GM19238 (cell line): ENCODE results near the gene TNIK.
"Not testable (repeated sequence)": the region's sequence is repeated elsewhere in the genome, so short reads cannot be mapped to it uniquely, and the experiment has no call there.

Source experiments
- DNase-seq: peaks from one replicate; pipeline ENCODE4 v3.0.0; 2011; ENCODE audit warnings: low spot score; ENCODE audit not compliant: insufficient read length

TNIK gene

DNA sequence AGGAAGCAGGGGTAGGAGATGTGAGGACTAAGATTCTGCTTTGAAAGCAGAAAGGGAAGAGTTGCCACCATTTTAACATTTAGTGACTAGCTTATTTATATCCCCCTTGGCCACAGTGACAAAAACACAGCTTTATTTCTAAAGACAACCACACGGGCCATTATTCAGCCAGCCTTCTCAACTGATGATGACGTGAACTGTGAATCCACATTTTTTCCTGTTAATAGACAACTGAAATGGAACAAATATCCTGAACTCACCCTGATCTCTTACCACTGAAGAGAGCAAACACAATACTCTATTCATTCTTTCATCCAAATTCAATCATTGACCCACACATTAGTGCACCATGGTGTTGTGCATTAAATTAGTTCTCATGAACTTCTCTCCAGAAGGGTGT, 145.1 kb downstream of the TNIK start:
- DNase-seq, result no peak

DNA sequence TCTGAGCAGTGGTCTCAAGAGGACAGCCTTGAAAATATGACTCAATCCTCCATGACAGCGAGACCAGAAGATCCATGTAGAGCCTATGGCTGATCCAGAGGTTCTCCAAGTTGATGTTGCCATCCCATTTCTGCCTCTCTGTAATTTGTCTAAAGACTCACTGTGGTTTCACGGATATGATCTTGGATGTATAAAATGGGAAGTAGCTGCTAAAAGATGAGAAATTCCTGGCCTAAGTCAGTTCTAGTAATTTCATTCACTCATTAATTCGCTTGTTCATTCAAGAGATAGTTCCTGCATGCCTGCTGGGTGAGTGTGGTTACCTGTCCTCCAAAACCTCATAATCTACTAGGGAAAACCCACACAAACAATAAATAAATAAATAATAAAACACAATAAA, 145.9 kb downstream of the TNIK start:
- no peak for DNase-seq

DNA sequence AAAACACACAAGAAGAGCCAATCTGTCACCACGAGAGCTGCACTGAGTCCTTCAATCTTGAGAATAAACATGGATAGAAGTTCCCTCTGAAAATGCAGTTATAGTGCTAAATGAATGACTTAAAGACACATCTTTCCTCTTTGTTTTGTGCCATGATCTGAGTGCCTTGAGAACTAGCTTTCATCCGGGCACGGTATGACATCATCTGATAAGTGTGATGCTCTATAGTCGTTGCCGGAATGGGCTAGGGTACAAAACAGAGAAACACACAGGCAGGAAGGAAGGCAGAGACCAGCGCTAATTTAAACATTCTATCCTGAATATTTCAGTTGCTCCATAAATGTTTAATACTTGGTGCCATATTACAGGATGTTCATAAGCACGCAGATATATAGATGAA, 146.5 kb downstream of the TNIK start:
- no peak for DNase-seq

DNA sequence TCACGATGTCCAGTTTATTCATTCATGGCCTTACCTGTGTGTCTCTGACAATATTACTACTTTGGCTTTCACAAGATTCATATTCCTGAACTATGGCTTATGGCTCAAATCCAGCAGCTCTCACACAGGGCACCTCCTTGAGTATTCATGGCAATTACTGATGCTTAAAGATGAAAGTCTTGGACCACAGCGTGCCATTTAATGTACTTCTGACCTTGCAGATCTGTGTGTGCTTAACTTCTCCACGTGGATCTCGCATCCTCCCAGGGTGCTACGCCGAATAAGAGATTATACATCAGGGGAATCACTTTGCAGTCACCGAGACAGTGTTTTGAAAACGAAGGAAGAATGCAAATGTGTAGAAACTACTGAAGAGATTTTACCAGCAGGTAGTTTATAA, 147.5 kb downstream of the TNIK start:
- DNase-seq, result no peak

DNA sequence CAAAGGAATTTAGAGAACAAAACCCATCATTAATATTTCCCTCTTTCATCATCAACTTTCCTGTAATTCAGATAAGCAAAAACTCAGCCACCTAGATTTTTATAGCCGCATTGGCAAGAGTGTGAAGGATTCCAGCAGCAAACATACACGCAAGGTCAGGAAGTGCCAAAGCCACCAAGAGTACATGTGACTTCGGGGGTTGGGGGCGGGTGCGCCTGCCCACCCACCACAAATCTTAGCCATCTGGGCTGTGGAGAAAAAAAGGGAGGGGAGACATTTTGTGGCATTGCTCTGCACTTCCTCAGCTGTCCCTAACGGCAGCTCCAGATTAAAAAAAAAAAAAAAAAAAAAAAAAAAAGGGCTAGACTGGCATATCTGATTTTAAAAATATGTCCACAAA, 148.4 kb downstream of the TNIK start:
- no peak for DNase-seq

DNA sequence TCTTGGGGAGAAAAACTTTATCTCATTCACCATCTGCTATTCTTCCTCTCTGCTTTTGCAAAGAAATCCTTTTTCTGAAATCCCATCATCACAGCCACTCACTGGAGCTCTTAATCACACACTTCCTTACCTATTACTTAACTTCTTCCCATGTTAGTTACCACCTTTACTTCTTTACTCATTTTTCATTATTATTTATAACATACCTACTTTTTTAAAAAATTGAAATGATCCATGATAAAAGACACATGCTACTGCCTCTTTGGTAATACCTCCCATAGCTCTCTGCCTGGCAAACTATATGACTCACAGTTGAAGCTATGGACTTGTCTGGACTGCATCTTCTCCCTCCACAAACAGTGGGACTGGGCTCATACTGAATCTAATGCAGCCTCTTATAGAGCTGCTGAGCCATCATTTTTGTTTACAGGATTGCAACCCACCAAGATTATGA, 150.3 kb downstream of the TNIK start:
- no peak for DNase-seq

DNA sequence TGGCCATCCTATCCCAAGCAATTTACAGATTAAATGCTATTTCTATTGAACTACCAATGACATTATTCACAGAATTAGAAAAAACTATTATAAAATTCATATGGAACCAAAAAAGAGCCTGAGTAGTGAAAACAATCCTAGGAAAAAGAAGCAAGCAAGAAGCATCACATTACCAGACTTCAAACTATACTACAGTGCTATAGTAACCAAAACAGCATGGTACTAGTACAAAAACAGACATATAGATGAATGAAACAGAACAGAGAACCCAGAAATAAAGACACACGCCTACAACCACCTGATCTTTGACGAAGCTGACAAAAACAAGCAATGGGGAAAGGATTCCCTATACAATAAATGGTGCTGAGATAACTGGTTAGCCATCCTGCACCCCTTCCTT, 152.2 kb downstream of the TNIK start:
- DNase-seq, result no peak

DNA sequence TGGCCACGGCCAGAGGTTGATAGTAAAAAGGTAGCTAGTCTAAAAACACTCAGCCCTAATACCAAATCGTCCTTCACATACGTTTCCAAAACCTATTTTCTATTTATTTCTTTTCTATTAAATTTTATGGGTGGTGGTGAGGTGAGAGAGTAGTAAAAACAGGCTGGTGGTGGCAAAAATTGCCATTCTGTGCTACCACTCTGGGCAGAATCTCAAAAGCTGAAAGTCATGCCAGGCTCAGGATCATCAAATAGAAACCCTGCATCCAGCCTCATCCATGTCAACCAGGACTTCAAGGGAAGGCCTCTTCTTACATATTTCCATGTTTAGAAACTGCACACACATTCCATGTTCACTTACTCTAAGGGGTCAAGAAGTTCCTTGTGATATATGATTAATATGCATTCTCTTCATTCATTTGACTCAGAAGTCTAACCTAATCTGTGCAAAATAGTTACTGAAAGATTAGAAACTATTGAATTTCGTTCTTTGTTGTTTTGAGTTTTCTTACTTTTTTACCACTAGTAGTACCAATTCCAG, 153.1 kb downstream of the TNIK start:
- no peak for DNase-seq

DNA sequence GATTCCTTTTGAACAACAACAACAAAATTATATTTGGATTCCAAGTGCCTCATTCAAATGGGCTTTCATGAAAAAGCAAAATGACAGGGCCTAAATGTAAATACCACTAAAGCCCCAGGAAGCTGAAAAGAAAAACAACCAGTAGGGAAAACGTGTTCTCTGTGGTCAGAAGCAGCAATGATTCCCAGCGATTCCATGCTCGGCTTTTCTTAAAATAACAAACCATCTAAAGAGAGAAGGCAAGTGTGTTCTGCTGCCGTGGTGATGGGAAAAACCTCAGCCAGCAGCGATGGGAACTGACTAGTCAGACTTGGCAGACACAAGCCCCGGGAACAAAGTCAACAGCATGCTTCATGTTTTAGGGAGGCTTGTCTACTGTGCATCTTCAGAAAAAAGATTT, 153.6 kb downstream of the TNIK start:
- no peak for DNase-seq

DNA sequence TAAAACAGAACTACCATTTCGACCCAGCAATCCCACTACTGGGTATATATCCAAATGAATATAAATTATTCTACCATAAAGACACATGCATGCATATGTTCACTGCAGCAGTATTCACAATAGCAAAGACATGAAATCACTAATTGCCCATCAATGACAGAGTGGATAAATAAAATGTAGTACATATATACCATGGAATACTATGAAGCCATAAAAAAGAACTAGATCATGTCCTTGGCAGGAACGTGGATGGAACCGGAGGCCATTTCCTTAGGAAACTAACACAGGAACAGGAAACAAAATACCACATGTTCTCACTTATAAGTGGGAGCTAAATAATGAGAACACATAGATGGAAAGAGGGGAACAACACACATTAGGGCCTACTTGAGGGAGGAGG, 154.4 kb downstream of the TNIK start:
- DNase-seq, result not testable (repeated sequence)

DNA sequence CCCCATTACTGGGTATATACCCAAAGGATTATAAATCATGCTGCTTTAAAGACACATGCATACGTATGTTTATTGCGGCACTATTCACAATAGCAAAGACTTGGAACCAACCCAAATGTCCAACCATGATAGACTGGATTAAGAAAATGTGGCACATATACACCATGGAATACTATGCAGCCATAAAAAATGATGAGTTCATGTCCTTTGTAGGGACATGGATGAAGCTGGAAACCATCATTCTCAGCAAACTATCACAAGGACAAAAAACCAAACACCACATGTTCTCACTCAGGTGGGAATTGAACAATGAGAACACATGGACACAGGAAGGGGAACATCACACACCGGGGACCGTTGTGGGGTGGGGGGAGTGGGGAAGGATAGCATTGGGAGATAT, 155.7 kb downstream of the TNIK start:
- not testable (repeated sequence) for DNase-seq

DNA sequence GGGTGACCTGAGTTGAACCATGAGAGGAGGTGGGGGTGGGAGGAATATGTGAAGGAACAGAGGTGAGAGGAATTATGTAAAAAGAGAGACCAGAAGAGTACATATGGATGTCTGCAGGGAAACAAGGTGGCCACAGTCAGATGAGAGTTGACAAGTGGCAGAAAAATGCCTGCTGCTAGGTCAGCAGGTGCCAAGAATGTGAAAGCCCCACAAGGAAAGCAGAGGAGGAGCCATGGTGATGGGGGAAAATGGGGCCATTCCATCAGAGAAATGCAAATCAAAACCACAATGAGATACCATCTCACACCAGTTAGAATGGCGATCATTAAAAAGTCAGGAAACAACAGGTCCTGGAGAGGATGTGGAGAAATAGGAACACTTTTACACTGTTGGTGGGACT, 156.2 kb downstream of the TNIK start:
- DNase-seq, result not testable (repeated sequence)

DNA sequence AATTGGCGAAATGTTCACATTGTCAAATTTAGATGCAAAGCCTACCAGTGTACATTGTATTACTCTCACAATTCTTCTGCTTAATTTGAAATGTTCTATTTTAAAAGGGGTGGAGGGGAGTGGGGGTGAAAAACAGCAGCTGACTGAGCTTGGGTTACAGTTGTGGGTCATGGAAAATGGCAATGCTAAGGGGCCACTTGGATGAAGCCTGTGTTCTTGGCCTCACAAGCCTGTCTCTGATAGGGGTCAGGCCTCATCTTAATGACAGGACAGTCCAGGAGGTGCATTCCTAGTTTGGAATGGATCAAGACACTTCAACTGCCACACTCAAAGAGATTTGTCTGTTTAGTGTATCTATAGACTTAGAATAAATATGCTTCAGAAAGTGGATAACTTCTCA, 158.2 kb downstream of the TNIK start:
- no peak for DNase-seq

DNA sequence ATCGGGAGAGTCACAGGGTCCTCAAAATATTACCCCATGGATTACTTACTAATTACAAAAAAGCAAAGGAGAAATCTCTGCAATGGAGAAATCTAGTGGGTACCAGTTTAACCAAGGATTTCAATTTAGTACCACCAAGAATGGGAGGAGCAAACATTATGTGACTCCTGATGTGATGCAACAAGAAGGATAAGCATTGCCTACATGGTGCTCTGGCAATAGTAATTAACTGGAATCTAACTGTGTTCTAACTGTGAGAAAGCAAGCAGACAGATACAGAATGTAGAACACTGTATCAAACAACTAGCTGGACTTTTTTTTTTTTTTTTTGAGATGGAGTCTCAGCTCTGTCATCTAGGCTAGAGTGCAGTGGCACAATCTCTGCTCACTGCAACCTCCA, 159.2 kb downstream of the TNIK start:
- DNase-seq, result no peak

DNA sequence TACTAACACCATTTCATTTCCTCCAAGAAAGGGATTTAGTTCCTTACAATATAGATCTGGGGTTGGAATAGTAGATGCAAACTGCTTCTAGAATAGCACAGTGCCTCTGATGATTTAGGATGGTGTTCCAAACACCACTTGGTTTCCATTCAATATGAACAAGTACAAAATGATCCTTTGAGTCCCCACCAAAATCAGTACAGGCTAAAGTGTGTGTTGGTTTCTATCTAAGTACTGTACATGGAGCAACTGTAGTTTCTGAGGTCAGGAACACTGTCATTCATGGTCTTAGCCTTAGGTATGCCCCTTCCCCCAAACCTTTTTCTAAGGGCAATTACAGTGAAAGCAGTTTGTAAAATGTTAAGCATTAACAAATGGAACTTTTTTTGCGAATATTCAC, 162.3 kb downstream of the TNIK start:
- DNase-seq, result no peak

DNA sequence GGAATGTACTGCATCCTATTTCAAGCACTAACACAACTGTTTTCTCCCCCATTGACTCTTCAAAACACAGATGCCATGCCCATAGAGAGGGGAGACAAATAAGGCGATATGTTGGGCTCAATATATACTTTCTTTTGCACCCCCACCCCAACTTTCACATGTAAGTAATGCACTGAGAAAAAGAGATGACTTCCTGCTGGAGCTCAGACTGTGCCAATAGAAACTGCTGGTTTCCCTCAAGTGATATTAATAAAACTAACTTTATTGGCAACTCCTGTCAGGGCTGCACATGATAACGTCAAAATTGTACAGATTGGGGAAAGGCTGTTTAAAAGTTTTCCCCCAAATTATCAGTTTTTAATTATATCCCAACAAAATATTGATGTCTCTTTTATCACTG, 163.0 kb downstream of the TNIK start:
- DNase-seq, result no peak

DNA sequence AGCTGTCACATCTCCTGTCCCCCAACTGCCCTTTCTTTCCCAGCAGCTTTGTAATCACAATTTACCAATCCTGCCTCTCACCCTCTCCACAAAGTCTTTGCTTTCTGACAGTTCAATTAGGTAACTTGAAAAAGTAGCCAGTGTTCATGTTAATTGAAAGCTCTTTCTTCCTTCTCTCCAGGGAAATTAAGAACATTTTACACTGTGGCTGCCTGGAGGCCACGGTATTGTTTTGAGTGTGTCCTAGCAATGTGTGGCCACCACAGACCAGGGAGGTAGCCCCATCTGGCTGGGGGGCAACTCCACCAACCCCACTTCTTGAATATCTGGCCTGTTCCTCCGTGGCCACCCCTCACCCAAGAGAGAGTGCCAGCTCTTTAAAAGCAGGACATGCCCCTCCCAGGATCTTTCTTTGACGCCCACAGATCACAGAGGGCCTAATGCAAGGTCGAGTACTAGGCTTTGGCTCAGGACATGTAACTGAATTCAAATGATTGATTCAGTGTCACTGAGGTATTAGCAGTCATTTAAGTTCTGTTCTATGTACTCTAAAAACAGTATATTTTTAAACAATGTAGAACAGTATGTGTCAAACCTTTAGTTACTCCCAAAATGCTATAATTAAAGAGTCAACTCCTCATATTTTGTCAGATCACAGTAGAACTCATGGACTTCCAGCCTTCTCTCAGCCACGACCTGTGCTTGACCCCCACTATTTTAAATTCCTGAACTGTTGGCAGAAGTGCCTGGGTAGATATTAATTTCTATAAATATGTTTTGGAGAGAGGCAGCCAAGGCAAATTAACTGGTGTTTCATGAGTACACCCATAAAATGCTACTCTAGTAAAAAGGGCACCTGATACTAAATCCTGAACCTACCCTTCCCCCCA, 164.5 kb downstream of the TNIK start:
- DNase-seq, result no peak

DNA sequence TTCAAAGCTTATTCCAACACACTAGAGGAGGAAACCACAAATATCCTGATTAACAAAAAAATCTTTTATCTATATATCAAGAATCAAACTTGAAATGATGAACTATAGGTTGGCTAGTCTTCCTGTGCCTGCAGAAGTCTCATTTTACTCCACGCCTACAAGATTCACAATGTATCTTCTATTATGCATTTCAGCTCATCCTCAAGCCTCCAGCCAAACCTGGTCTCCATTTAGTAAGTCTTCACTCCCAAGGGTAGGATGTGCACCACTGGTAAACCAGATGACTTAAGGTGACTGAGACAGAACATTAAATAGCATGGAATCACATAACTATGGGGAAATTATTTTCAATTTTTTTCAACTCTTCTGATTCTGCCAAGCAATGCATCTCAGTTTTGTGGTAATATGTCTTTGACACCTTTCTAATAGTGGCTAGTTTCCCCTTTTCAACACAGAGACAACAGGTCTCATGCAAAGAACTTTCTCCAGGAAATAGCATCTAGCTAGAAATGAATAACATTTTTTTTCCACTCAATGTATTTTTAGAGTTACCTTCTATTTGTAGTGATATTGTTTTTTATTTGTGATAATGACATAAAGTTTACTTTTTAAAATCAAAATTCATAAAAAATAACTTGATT, 166.9 kb downstream of the TNIK start:
- no peak for DNase-seq

DNA sequence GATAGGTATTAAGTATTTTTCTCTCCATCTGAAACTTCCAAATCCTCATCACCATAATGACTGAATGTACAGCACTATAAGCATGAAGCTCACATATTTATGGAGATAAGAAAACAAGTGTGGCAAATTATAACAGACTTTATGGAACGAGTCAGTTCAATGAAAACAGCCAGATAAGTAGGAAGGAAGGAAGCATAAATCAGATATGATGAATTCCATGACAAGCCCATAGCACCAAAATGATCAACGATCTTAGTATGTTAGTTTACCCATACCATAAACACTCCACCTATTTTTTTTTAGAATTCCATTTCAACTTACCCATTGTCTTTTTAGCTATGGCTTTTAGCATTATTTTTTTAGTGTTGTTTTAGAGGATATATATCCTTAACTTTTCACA, 169.5 kb downstream of the TNIK start:
- no peak for DNase-seq

DNA sequence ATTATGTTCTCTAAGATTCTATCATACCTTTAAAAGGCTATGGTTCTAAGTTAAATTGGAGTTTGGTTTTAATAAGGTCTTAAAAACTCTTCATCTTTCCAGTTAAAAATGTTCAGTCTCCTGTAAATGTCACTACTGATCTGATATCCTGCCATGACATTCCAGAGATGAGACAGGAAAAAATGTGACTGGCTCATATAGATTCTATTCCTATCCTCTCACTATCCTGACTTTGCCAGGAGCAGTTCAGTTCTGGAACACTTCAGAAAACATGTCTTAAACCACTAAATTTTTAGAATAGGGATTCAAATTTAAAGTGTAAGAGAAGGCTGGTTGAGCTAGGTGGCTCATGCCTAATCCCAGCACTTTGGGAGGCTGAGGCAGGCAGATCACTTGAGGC, 170.9 kb downstream of the TNIK start:
- no peak for DNase-seq

DNA sequence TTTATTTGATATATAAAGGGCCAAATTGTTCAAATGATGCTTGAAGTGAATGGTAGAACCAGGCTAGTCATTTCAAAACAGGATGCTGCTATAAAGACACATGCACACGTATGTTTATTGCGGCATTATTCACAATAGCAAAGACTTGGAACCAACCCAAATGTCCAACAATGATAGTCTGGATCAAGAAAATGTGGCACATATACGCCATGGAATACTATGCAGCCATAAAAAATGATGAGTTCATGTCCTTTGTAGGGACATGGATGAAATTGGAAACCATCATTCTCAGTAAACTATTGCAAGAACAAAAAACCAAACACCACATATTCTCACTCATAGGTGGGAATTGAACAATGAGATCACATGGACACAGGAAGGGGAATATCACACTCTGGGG, 172.4 kb downstream of the TNIK start:
- DNase-seq, result not testable (repeated sequence)

DNA sequence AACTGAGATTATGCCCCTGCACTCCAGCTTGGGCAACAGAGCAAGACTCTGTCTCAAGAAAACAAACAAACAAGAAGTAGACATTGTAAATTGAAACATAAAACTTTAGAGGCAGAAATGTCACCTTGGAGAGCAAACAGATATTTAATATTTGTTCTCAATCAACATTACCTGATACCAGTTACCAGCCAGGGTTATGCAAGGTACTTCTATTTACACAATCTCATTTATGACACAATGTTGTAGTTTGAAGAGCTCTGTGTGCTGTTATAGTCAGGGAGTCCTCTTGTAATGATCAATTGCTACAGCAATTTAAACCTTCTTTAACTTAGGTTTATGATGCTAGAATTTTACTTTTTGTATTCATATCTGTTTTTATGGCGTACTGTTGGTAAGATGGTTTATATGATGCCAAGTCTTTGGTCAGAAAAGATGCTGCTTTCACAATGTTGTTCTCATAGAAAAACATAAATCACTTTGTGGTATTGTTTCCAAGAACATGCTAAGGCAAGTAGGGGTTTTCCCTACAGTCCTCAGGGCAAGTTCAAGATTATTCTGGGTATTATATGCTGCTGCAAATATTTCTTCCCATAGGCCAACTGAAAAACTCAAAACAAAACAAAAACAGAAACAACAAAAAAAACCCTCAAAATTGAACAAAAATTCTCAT, 173.5 kb downstream of the TNIK start:
- no peak for DNase-seq
